ENCODE measurements around the gene MEIG1.
"Not testable (repeated sequence)": the region's sequence is repeated elsewhere in the genome, so short reads cannot be mapped to it uniquely, and the experiment has no call there.

The MEIG1 gene

DNA sequence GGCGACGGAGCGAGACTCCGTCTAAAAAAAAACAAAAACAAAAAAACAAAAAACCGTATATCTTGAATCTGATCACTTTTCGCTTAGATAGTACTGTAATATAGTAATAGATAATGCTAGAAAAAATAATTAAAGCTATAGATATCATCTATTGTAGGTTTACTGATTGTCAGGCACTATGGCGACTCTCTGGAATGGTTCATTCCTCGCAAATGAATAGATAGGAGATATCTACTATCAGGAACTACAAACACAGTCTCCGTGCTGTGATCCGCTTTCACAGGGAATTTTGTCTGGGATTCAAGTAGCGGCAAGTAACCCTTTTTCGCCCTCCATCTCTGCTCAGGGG is 342 bp upstream of the MEIG1 start:
- DNase-seq: no peak

DNA sequence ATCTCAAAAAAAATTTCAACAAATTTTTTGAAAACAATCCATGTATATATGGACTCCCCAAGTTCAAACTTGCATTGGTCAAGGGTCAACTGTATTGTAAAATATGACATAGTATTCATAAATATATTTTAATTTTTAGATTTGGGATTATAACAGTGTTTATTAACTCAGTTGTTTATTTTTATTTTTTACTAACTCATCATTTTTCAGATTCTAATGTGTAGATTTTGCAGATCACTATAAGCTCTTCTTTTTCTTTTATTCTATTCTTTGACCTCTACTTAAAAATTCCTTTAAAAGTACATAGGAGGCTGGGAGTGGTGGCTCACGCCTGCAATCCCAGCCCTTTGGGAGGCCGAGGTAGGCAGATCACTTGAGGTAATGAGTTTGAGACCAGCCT is 8.7 kb downstream of the MEIG1 start:
- no peak for DNase-seq

DNA sequence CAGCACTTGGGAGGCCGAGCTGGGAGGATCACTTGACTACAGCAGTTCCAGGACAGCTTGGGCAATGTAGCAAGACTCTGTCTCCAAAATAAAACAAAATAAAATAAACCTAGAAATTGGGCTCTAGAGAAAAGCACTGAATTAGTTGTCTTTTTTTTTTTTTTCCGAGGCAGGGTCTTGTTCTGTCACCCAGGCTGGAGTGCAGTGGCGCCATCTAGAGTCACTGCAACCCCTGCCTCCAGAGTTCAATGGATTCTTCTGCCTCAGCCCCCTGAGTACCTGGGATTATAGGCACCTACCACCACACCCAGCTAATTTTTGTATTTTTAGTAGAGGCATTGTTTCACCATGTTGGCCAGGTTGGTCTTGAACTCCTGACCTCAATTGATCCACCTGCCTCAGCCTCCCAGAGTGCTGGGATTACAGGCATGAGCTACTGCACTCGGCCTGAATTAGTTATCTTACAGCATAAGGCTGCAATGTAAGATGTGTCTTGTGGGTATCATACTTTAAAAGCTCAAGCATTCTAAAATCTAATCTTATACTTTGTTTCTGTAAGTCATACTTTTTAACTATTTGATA is 12.8 kb downstream of the MEIG1 start:
- no peak for DNase-seq

DNA sequence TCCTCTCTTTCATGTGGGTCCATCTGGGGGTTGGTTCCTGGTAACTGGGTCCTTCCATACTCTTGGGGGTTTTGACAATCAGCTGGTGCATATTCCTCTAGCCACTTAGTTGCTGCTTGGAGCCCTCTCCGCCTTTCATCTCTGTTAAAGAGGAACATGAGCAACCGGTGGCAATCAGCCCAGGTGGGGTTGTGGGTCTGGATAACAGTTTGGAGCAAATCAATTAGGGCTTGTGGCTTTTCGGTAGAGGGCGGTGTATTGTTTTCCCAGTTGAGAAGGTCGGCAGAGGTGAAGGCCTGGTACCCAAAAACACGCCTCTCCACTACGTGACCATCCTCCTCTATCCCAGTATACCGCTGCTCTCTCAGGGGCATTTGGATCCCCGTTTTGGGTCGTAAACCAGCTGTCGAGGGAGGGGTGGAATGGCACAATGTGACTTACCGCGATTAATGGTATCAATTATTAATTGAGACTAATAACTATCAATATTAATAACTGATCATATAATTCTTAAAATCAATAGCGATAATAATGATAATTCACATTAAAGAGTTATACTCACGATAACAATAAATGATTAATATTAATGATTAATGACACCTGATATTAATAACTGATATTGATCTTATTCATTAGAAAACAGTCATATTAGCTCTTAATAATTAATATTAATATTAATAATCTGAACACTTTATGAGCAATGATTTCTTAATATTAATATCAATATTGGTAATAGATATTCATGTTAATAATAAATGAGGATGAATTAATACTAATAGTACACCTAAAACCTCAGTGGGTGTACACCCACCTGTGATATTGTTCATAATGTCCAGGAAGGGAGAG is 15.2 kb downstream of the MEIG1 start:
- DNase-seq: not testable (repeated sequence)

DNA sequence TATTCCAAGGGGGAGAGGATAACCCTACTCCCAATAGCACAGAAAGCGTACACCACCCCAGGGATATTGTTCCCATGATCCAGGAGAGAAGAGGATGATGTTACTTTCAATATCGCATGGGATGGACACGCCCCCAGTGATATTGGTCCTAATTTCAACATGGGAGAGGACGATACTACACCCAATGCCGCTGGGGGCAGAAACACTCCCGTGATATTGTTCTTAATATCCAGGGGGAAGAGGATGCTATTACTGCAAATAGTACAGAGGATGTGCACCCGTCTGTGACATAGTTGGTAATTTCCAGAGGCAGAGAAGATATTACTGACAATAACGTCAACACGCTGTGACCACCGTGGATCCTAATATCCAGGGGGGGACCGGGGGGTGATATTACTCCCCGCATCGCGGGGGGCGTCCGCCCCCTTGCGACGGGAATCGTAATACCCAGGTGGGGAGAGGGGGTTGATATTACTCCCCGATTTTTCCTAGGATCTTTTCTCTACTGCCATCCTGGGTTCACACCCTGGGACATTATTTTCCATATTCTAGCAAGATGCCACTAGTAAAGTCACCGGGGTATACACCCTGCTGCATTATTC is 16.6 kb downstream of the MEIG1 start:
- DNase-seq: no peak

DNA sequence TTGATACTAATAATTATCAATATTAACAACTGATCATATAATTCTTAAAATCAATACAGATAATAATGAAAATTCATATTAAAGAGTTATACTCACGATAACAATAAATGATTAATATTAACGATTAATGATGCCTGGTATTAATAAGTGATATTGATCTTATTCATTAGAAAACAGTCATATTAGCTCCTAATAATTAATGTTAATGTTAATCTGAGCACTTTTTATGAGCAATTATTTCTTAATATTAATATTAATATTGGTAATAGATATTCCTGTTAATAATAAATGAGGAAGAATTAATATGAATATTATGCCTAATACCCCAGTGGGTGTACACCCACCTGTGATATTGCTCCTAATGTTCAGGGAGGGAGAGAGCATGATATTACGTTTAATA is 23.6 kb downstream of the MEIG1 start:
- no peak for DNase-seq

DNA sequence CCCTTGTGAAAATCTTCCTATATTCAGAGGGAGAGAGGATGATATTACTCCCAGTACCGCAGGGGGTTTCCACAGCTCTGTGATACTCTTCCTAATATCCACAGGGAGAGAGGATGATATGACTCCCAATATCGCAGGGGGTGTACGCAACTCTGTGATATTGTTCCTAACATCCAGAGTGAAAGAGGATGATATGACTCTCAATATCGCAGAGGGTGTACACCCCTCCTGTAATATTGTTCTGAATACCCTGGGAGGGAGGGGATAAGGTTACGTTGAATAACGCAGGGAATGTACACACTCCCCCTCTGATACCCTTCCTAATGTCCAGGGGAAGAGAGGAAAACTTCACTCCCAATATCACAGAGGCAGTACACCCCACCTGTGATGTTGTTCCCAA is 30.4 kb downstream of the MEIG1 start:
- DNase-seq: not testable (repeated sequence)

DNA sequence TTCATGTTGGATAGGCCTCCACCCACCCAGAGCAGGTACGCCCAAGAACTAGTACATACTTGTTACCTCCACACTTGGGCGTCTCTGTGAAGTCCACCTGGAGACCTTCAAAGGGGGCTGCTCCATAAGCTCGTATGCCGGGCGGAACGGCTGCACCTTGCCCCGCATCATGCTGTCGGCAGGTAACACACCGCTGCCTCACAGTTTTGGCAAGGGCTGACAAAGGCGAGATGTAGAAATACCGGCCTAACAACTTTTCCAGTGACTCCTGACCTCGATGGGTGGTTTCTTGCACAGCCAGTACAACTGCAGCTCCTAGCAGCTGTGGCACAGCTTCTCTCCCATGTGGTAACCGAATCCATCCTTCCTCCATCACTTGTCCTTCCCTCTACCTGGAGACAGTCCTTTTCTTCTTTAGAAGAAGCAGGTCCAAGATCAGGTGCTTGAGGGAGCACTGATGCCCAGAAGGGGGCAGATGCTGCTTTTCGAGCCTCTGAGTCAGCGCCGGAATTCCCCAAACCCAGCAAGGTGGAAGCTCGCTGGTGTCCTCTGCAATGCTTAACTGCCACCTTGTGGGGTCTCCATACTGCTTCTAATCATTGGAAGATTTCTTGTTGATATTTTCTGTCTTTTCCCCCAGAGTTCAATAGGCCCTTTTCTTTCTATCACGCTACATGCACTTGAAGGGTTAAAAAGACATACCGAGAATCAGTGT is 32.0 kb downstream of the MEIG1 start:
- DNase-seq: not testable (repeated sequence)

DNA sequence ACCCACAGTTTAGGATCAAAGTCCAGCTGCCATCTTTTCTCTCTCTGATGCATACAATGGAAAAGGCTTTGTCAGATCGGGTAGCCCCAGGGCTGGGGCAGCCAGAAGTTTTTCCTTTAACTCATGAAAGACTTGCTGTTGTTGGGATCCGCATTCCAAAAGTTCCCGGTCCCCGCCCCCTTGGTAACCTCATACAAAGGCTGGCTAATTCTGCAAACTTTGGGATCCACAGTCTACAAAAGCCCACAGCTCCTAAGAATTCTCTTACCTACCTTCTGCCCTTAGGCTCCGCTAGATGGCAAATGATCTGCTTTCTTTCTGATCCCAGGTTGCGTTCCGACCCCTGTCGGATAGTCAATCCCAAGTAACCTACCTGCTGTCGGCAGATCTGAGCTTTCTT is 33.1 kb downstream of the MEIG1 start:
- DNase-seq: not testable (repeated sequence)

DNA sequence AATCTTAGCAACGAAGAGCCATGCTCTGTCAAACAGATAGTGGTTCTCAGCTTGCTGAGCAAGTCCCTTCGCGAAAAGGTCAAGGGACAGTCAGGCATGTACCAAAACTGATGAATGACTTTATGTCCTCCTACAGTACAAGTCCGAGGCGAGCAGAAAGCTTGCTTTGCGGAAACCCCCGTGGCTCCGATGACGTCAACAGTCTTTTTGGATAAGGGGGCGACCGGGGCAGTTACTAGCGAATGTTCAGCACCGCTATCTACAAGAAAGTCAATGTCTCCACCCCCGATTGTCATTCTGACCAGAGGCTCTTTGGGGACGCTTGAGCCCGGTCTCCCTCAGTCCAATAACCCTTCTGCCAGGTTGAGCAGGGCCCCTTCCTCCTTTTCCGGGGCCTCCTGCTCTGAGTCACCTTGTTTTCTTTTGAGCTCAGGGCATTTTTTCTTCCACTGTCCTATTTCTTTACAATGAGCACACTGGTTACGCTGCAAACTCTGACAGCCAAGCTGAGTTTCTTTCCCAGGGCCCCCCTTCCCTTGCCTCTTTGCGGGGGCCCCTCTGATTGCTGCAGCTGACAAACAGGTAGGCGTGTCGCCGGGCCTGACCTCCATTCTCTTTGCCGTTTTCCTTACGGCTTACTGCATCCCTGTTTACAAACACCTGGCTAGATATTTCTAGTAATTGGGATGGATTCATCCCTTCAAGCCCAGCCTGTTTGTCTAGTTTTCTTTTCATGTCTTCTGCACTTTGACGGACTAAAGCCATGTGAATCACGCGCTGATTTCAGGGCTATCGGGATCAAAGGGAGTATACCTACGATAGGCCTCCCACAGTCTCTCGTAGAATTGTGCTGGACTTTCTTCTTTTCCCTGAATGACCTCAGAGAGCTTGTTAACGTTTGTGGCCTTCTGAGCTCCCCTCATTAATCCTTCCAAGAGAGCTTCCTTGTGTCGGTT is 34.6 kb downstream of the MEIG1 start:
- not testable (repeated sequence) for DNase-seq

DNA sequence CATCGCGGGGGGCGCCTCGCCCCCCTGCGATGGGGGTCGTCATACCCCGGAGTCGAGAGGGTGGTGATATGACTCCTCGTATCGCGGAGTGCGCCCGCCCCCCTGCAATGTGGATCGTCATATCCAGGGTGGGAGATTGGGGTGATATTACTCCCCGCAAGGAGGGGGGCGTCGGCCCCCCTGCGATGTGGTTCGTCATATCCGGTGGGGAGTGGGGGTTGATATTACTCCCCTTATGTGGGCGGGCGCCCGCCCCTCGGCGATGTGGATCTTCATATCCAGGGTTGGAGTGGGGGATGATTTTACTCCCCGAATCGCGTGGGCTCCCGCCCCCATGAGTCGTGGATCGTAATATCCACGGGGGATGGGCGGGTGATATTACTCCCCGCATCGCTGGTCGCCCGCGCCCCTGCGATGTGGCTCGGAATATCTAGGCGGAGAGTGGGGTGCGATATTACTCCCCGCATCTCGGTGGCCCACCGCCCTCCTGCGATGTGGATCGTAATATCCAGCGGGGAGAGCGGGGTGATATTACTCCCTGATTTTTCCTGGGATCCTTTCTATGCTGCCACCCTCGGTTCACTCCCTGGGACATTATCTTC is 36.9 kb downstream of the MEIG1 start:
- DNase-seq: no peak

DNA sequence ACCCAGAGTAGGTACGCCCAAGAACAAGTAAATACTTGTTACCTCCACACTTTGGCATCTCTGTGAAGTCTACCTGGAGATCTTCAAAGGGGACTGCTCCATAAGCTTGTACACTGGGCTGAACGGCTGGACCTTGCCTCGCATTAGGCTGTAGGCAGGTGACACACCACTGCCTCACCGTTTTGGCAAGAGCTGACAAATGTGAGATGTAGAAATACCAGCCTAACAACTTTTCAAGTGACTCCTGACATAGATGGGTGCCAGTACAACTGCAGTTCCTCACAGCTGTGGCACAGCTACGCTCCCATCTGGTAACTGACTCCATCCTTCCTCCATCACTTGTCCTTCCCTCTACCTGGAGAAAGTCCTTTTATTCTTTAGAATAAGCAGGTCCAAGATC is 54.3 kb downstream of the MEIG1 start:
- not testable (repeated sequence) for DNase-seq

DNA sequence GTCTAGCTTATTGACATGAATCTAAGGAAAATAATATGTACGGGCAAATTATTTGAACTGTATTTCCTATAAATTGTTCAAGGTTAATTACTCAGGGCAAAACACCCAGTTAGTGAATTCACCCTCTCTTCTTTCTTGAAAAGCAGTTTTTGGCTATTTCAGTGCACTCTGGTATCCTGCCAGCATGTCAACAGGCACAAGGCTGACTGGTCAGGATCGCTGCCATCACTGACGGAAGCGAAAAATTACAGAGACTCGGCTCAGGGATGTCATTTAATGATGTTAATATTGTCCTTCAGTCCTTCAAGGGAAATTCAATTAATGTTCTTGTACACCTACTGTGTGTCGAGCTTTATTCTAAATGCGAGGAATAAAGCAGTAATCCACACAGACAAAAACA is 56.3 kb downstream of the MEIG1 start:
- DNase-seq: no peak

DNA sequence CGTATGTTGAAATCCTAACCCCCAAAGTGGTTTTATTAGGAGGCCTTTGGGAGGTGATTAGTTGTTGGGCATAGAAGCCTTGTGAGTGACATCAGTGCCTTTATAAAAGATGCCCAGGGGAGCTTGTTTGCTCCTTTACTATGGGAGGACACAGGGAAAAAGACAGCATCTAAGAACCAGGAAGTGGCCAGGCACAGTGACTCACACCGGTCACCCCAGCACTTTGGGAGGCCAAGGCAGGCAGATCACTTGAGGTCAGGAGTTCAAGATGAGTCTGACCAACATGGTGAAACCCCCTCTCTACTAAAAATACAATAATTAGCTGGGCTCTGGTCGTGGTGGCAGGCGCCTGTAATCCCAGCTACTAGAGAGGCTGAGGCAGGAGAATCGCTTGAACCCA is 61.8 kb downstream of the MEIG1 start:
- DNase-seq: not testable (repeated sequence)

All from NCI-H774 (cell line).